Measurements from ENCODE around the gene SORCS2.
A peak's percentile ranks its signal among the peaks of the same experiment; 100 is the strongest.

Gene SORCS2

GRCh38 chr4:7522452-7523220, 330.3 kb downstream of the SORCS2 start:
- H3K27ac Mint-ChIP-seq: no peak overlapping the region
- H3K4me3 Mint-ChIP-seq: no peak overlapping the region
- peaks cover 18% of the 10 kb centered on the region for H3K27me3 Mint-ChIP-seq (ENCODE audit: low read depth)
- H3K4me1 Mint-ChIP-seq (ENCODE audit: low read depth): peaks cover 17% of the 10 kb centered on the region
- H3K9me3 Mint-ChIP-seq: no peaks in the 10 kb centered on the region
- H3K36me3 Mint-ChIP-seq (ENCODE audit: low read depth): no peaks in the 10 kb centered on the region

GRCh38 chr4:7523526-7523925, 331.2 kb downstream of the SORCS2 start:
- Mint-ChIP-seq H3K9me3 (no peaks in the 10 kb centered on the region), H3K4me1 (ENCODE audit: low read depth) (peaks cover 17% of the 10 kb centered on the region), H3K27me3 (ENCODE audit: low read depth) (peaks cover 10% of the 10 kb centered on the region), H3K4me3 (no peak overlapping the region), H3K36me3 (ENCODE audit: low read depth) (no peaks in the 10 kb centered on the region), H3K27ac (peak overlapping the region; percentile 45)

DNA sequence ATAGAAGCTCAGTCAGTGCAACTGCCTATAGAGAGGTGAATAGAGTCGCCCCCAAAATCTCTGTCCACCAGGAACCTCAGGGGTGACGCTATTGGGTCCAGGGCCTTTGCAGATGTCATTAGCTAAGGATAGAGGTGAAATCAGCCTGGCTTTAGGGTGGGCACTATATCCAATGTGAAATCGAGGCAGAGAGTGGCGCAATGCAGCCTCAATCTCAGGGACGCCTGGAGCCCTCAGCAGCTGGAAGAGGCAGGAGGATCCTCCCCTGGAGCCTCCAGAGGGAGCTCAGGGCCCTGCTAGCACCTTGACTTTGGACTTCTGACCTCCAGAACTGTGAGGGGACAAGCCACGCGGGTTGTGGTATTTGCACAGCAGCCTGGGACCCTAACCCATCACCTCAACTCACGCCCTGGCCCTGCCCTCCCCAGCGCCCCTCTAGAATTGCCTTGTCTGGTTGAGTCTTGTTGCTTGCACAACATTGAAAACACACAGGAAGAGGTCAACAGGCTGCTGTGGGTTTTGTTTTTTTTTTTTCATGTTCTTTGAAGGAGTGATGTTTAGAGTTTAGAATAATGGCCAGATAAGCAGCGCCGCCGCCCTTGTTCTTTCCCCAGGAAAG, 331.8 kb downstream of the SORCS2 start:
- H3K27me3 Mint-ChIP-seq (ENCODE audit: low read depth): peaks cover 10% of the 10 kb centered on the region
- H3K4me1 Mint-ChIP-seq (ENCODE audit: low read depth): peaks cover 17% of the 10 kb centered on the region
- no peaks in the 10 kb centered on the region for H3K36me3 Mint-ChIP-seq (ENCODE audit: low read depth)
- no peak overlapping the region for H3K4me3 Mint-ChIP-seq
- peak overlapping the region; percentile 20 for H3K27ac Mint-ChIP-seq
- H3K9me3 Mint-ChIP-seq: no peaks in the 10 kb centered on the region

- Mint-ChIP-seq H3K9me3 (no peaks in the 10 kb centered on the region), H3K4me3 (no peak overlapping the region), H3K36me3 (ENCODE audit: low read depth) (no peaks in the 10 kb centered on the region), H3K27ac (peak overlapping the region; percentile 20), H3K27me3 (ENCODE audit: low read depth) (peaks cover 7% of the 10 kb centered on the region), H3K4me1 (ENCODE audit: low read depth) (peaks cover 17% of the 10 kb centered on the region)
Measured at GRCh38 chr4:7524843-7525242, 332.5 kb downstream of the SORCS2 start.

DNA sequence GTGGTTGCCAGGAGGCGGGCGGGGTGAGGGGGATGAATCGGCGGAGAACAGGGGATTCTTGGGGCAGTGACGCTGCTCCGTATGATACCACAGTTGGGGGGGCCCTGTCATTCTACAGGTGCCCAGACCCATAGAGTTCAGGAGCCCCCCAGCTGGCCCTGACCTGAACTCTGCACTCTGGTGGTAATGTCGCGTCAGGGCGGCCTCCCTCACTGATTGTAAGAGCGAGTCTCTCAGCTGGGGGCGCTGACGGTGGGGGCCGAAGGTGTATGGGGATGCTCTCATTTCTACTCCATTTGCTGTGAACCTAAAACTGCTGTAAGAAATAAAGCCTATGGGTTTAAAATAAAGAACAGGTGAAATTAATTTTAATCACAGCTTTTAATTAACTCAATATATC, 334.2 kb downstream of the SORCS2 start:
- Mint-ChIP-seq H3K27me3 (ENCODE audit: low read depth) (peaks cover 7% of the 10 kb centered on the region), H3K4me1 (ENCODE audit: low read depth) (peaks cover 17% of the 10 kb centered on the region), H3K36me3 (ENCODE audit: low read depth) (no peaks in the 10 kb centered on the region)

GRCh38 chr4:7526929-7527535, 334.7 kb downstream of the SORCS2 start:
- H3K27ac Mint-ChIP-seq: no peak overlapping the region
- H3K4me3 Mint-ChIP-seq: no peak overlapping the region
- H3K27me3 Mint-ChIP-seq (ENCODE audit: low read depth): peaks cover 7% of the 10 kb centered on the region
- H3K9me3 Mint-ChIP-seq: no peaks in the 10 kb centered on the region
- no peaks in the 10 kb centered on the region for H3K36me3 Mint-ChIP-seq (ENCODE audit: low read depth)
- peaks cover 17% of the 10 kb centered on the region for H3K4me1 Mint-ChIP-seq (ENCODE audit: low read depth)

More for the DNA sequence above, 334.2 kb downstream of the SORCS2 start:
- no peaks in the 10 kb centered on the region for H3K9me3 Mint-ChIP-seq
- H3K27ac Mint-ChIP-seq: no peak overlapping the region
- no peak overlapping the region for H3K4me3 Mint-ChIP-seq

GRCh38 chr4:7529368-7530080, 337.2 kb downstream of the SORCS2 start:
- no peaks in the 10 kb centered on the region for H3K36me3 Mint-ChIP-seq (ENCODE audit: low read depth)

GRCh38 chr4:7530082-7530481, 337.7 kb downstream of the SORCS2 start:
- Mint-ChIP-seq H3K4me1 (ENCODE audit: low read depth) (peaks cover 6% of the 10 kb centered on the region), H3K4me3 (no peak overlapping the region), H3K27me3 (ENCODE audit: low read depth) (peaks cover 6% of the 10 kb centered on the region), H3K27ac (no peak overlapping the region), H3K36me3 (ENCODE audit: low read depth) (no peaks in the 10 kb centered on the region), H3K9me3 (no peaks in the 10 kb centered on the region)

More at GRCh38 chr4:7529368-7530080, 337.2 kb downstream of the SORCS2 start:
- peaks cover 7% of the 10 kb centered on the region for H3K27me3 Mint-ChIP-seq (ENCODE audit: low read depth)
- H3K9me3 Mint-ChIP-seq: no peaks in the 10 kb centered on the region
- no peak overlapping the region for H3K27ac Mint-ChIP-seq
- H3K4me1 Mint-ChIP-seq (ENCODE audit: low read depth): peaks cover 8% of the 10 kb centered on the region
- H3K4me3 Mint-ChIP-seq: no peak overlapping the region

DNA sequence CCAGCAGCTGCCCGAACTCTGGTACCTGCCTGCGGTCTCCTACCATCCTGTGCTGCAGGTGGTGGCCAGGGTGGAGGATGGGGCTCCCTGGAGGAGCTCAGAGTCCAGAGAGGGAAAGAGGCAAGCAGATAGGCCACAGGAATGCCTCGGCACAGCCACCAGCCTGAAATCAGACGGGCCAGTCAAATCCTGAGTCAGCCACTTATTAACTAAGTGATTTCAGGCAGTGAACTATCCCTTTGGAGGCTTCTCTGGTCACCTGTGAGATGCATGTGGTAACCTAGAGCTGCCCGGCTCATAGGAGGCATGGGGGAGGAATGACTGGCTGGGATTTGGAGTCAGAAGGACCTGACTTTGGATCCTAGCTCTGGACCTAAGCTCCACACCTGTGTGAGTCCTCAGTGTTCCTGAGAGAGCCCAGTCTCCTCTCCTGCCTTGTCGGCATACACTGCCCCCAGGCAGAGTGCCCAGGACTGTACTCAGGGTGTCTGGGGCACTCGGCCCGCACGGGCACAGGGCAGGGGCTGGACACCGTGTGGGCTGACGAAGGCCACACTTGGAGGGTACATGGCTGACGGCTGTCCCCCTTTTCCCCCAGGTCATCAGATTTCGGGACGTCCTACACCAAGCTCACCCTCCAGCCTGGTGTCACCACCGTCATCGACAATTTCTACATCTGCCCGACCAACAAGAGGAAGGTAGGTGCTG, 338.7 kb downstream of the SORCS2 start:
- peaks cover 3% of the 10 kb centered on the region for H3K4me1 Mint-ChIP-seq (ENCODE audit: low read depth)
- H3K27ac Mint-ChIP-seq: no peak overlapping the region
- no peaks in the 10 kb centered on the region for H3K9me3 Mint-ChIP-seq
- H3K36me3 Mint-ChIP-seq (ENCODE audit: low read depth): no peaks in the 10 kb centered on the region
- H3K27me3 Mint-ChIP-seq (ENCODE audit: low read depth): no peaks in the 10 kb centered on the region
- no peak overlapping the region for H3K4me3 Mint-ChIP-seq

GRCh38 chr4:7531640-7531994, 339.3 kb downstream of the SORCS2 start:
- H3K4me3 Mint-ChIP-seq: no peak overlapping the region
- H3K36me3 Mint-ChIP-seq (ENCODE audit: low read depth): no peaks in the 10 kb centered on the region
- H3K27me3 Mint-ChIP-seq (ENCODE audit: low read depth): no peaks in the 10 kb centered on the region
- H3K27ac Mint-ChIP-seq: no peak overlapping the region
- H3K9me3 Mint-ChIP-seq: no peaks in the 10 kb centered on the region
- peaks cover under 1% of the 10 kb centered on the region for H3K4me1 Mint-ChIP-seq (ENCODE audit: low read depth)

GRCh38 chr4:7532043-7532442, 339.7 kb downstream of the SORCS2 start:
- no peaks in the 10 kb centered on the region for H3K4me1 Mint-ChIP-seq (ENCODE audit: low read depth)
- H3K36me3 Mint-ChIP-seq (ENCODE audit: low read depth): no peaks in the 10 kb centered on the region
- no peak overlapping the region for H3K27ac Mint-ChIP-seq
- no peak overlapping the region for H3K4me3 Mint-ChIP-seq
- no peaks in the 10 kb centered on the region for H3K27me3 Mint-ChIP-seq (ENCODE audit: low read depth)
- no peaks in the 10 kb centered on the region for H3K9me3 Mint-ChIP-seq

DNA sequence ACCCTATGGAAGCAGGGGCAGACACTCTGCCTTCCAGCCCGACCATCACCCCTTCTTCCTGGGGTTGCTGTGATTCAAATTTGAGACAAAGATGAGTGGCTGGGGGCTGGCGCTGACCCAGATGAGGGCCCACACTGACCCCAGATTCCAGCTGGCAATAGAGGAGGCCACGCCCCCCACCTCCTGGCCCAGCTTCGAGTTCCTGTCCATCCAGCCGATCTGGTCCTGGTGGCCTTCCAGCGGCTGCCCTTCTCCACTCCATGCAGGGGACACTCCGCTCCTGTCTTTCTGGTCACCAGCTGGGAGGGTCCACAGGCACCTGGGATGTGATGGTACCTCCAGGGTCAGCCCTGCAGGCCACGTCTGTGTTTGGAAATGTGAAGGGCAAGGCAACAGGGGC, 340.9 kb downstream of the SORCS2 start:
- H3K4me1 Mint-ChIP-seq (ENCODE audit: low read depth): no peaks in the 10 kb centered on the region
- H3K27me3 Mint-ChIP-seq (ENCODE audit: low read depth): no peaks in the 10 kb centered on the region
- H3K27ac Mint-ChIP-seq: no peak overlapping the region
- no peak overlapping the region for H3K4me3 Mint-ChIP-seq
- H3K9me3 Mint-ChIP-seq: no peaks in the 10 kb centered on the region
- H3K36me3 Mint-ChIP-seq (ENCODE audit: low read depth): no peaks in the 10 kb centered on the region

GRCh38 chr4:7535094-7535493, 342.8 kb downstream of the SORCS2 start:
- Mint-ChIP-seq H3K36me3 (ENCODE audit: low read depth) (peaks cover 2% of the 10 kb centered on the region), H3K27me3 (ENCODE audit: low read depth) (no peaks in the 10 kb centered on the region), H3K4me1 (ENCODE audit: low read depth) (peaks cover 2% of the 10 kb centered on the region), H3K9me3 (no peaks in the 10 kb centered on the region), H3K4me3 (no peak overlapping the region), H3K27ac (no peak overlapping the region)

DNA sequence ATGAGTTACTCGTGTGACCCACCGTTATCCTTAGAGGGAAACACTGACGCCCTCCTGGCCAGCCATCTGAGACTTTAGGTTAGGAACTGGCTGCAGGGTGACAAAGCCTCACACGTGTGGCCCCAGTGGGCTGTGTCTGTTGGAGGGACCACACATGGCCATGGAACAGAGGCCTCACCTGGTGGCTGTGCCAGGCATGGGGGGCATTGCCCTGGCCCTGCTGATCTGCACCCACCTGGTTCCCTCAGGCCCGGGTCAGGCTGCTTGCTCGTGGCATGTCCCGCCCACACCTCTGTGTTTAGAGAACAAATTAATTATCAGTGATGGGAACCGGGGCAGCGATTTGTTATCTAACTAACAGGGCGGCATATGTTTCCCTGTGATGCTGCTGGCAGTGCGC, 343.3 kb downstream of the SORCS2 start:
- Mint-ChIP-seq H3K27me3 (ENCODE audit: low read depth) (no peaks in the 10 kb centered on the region), H3K4me3 (no peak overlapping the region), H3K36me3 (ENCODE audit: low read depth) (peaks cover 2% of the 10 kb centered on the region), H3K27ac (no peak overlapping the region), H3K4me1 (ENCODE audit: low read depth) (peaks cover 2% of the 10 kb centered on the region), H3K9me3 (no peaks in the 10 kb centered on the region)
